Spleen (tissue), 11 donors: Measurements from ENCODE around the gene ZBP1. TPM values are rescaled to one million over a fixed set of nuclear protein-coding genes. Genes with fewer than 3 reads are reported as not detected.

Experiments
- DNase-seq: peaks from one replicate; pipeline ENCODE4 v3.0.0-alpha.2; 2020
- H3K27ac ChIP-seq, 8 donors: fragments of 200-600 bp; sonication (generic) in 7 of 8; 1 replicate in 4 of 8; 2 replicates in 4 of 8; pipeline versions ENCODE4 v1.5.0 to v1.8.0; 2016 to 2021; ENCODE audit warnings: inconsistent platforms in 4 of 8, mild to moderate bottlenecking in 4 of 8, moderate library complexity in 1 of 8
- H3K27me3 ChIP-seq, 7 donors: fragments of 200-600 bp; sonication (generic) in 6 of 7; replicated peaks in 1 of 7; 1 replicate in 4 of 7; 2 replicates in 3 of 7; pipeline versions ENCODE4 v1.5.0 to v1.8.0; 2016 to 2021; ENCODE audit warnings: inconsistent platforms in 3 of 7, mild to moderate bottlenecking in 1 of 7
- H3K36me3 ChIP-seq, 6 donors: fragments of 200-600 bp; sonication (generic) in 5 of 6; 1 replicate in 4 of 6; 2 replicates in 2 of 6; pipeline versions ENCODE4 v1.5.0 to v1.8.0; 2016 to 2021; ENCODE audit warnings: inconsistent platforms in 2 of 6
- H3K4me1 ChIP-seq, 6 donors: fragments of 200-600 bp; sonication (generic) in 5 of 6; 1 replicate in 3 of 6; 2 replicates in 3 of 6; pipeline versions ENCODE4 v1.5.0 to v1.8.0; 2016 to 2021; ENCODE audit warnings: inconsistent platforms in 3 of 6
- H3K4me3 ChIP-seq, 8 donors: fragments of 200-600 bp; sonication (generic) in 7 of 8; 1 replicate in 4 of 8; 2 replicates in 4 of 8; pipeline versions ENCODE4 v1.5.0 to v1.8.0; 2016 to 2021; ENCODE audit warnings: inconsistent platforms in 4 of 8, mild to moderate bottlenecking in 4 of 8, moderate library complexity in 2 of 8
- H3K9me3 ChIP-seq, 8 donors: fragments of 200-600 bp; sonication (generic) in 7 of 8; 1 replicate in 4 of 8; 2 replicates in 4 of 8; pipeline versions ENCODE4 v1.5.0 to v1.8.0; 2016 to 2021; ENCODE audit warnings: inconsistent platforms in 4 of 8
- POLR2A ChIP-seq, 3 donors: fragments of 450-650 bp; IDR thresholded peaks; one replicate each; pipeline ENCODE4 v1.5.1; 2017; ENCODE audit warnings: antibody characterized with exemption in 3 of 3, mild to moderate bottlenecking in 1 of 3
- POLR2AphosphoS5 ChIP-seq, 3 donors: sonication (generic); formaldehyde crosslinking; IDR thresholded peaks; one replicate each; pipeline ENCODE4 v1.5.1; 2017; ENCODE audit warnings: antibody characterized with exemption in 3 of 3
- WGBS, 5 donors: extraction: QIAGEN DNeasy Blood & Tissue Kit in 3 of 5; methylation state at CpG; one replicate each; pipeline versions ENCODE4 v1.1.5 to v1.1.7; 2013 to 2018; 5-methylcytosine and 5-hydroxymethylcytosine counted together
- intact Hi-C: fragments of 100-400 bp; cut with DNase I; formaldehyde crosslinking; loops from one replicate; pipeline ENCODE4 v1.15.0; 2023; ENCODE audit warnings: low total_unique reads
- polyA plus RNA-seq, 3 donors: library from polyadenylated mRNA; stranded (reverse); fragments of 200-250 nt; gene quantifications; one replicate each; pipeline ENCODE4 v1.2.1, GENCODE V29; 2013
- total RNA-seq, 7 donors: library from RNA; depleted of rRNA in 3 of 7; stranded (reverse); fragments of >200 nt in 3 of 7; fragmentation: NEBNext Ultra II Directional in 4 of 7; extraction: Animal tissue kit (Norgen Biotek cat#: 25700) in 4 of 7; gene quantifications; one replicate each; pipeline versions ENCODE4 v1.1.0 to v1.2.1, GENCODE V29; 2016 to 2021
- TF ChIP-seq, protein P1 (sequence below), 11 experiments: fragments of 200-600 bp in 7 of 11; fragments of 450-650 bp in 4 of 11; sonication (generic) in 4 of 11; IDR thresholded peaks in 8 of 11; conservative IDR thresholded peaks in 3 of 11; 1 replicate in 7 of 11; 2 replicates in 4 of 11; pipeline versions ENCODE4 v1.4.0 to v1.8.0; 2016 to 2021; ENCODE audit warnings: antibody characterized with exemption in 11 of 11, inconsistent platforms in 4 of 11, mild to moderate bottlenecking in 1 of 11
- donor health status: healthy with polysubstance abuse.
- donor health status: DM: no; HTN: no; CAD: no; lungs with moderate emphysema.
- donor health status: DM: no; HTN: no; CAD: no.
- donor health status: Bipolar disorder and iron deficiency.
- donor health status: healthy.
- donor health status: DM: no; HTN: no; CAD: no.
- donor health status: DM: yes; HTN: yes; CAD: no.

ZBP1 gene
- total and polyA plus RNA-seq, 10 donors: 8.6 to 28.4 (median 16.6) TPM

DNA sequence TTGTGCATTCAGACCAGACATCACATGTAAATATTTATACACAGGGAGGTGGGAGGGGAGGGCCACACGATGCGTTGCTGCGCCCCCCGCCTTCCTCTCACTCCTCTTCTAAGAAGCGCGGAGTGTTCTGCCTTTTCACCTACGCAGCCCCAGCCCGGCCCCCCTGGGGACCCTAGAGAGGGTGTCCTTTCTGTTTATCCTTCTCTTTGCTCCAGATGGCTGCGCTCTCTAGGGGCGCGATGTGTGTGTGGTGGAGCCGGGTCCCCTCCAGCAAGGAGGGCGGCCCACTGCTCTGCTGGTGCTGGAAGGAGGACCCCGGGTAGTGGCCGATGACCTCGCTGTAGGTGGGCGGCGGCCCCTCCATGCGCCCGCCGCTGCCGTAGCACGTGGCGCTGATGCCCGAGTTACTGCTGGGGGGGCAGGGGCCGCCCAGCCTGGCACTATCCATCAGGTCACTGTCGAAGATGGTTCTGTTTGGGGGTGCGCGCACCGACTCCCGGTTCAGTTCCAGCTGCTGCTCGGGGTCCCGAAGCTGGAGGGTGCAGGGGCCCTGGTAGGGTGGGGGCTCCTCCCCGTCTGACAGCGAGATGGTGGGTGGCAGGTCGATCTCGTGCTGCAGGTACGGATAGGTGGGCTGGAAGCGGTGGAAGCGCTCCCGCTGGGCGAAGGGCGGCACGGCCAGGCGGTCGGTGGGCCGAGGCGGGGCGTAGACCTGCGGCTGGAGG, 31.8 kb upstream of the ZBP1 start:
- Histone ChIP-seq H3K9me3 (no peaks in the 10 kb centered on the region), H3K27ac (no peak overlapping the region), H3K27me3 (no peaks in the 10 kb centered on the region), H3K4me3 (no peak overlapping the region), H3K36me3 (peaks cover 0 to 52% (median 21%) of the 10 kb centered on the region in 6 donors), H3K4me1 (peaks cover 0 to 18% (median 6%) of the 10 kb centered on the region in 6 donors)
- peak; percentile 72 for DNase-seq
- intact Hi-C loops: loop anchor here (5.0 to 10.0 kb wide), 3 partner anchors 47 to 525 kb away; no protein-coding TSS in a partner anchor
- 94 to 97% (median 95%) methylated on average over 35 to 50 of the region's 50 CpGs for WGBS, 5 donors
- no peak for TF ChIP-seq POLR2AphosphoS5 (IDR thresholded peaks at IDR 0.05)

DNA sequence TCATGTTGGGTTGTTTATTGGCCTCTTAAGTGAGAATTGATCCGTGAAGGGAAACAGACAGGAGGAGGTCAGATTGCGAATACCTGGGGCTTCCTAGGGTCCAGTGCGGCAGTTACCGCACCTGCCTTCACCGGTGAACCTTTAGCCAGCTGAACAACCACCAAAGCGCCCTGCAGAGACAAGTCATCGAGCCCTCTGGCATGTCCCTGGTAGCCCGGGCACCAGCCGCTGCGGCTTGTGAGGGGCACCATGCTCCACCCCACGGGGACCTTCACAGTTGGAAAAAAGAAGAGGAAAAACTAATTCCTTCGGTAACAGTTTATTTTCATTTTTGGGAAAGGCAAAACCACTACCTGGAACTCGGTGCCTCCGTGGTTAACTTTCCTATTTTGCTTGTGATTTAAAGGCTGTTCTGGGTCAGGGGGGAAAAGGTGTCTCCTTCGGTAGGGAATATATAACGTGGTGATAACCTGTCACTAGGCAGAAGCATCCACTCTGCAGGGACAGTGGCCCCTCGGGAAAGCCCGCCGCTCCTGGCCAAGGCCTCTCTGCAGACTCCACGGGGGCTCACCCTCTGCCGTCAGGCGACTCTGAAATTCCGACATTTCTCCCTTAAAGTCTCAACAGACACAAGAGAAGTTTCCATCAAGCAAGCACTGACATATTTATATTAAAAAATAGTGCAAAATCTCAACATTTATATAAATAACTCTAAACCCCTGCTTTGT, 30.7 kb upstream of the ZBP1 start:
- intact Hi-C loops: loop anchor here (5.0 to 10.0 kb wide), 3 partner anchors 46 to 526 kb away; no protein-coding TSS in a partner anchor
- peak; percentile 61 for DNase-seq
- H3K9me3 ChIP-seq: peaks cover 0 to 5% (median 0%) of the 10 kb centered on the region in 8 donors
- no peak overlapping the region for H3K27ac ChIP-seq
- TF ChIP-seq, protein P1, sequence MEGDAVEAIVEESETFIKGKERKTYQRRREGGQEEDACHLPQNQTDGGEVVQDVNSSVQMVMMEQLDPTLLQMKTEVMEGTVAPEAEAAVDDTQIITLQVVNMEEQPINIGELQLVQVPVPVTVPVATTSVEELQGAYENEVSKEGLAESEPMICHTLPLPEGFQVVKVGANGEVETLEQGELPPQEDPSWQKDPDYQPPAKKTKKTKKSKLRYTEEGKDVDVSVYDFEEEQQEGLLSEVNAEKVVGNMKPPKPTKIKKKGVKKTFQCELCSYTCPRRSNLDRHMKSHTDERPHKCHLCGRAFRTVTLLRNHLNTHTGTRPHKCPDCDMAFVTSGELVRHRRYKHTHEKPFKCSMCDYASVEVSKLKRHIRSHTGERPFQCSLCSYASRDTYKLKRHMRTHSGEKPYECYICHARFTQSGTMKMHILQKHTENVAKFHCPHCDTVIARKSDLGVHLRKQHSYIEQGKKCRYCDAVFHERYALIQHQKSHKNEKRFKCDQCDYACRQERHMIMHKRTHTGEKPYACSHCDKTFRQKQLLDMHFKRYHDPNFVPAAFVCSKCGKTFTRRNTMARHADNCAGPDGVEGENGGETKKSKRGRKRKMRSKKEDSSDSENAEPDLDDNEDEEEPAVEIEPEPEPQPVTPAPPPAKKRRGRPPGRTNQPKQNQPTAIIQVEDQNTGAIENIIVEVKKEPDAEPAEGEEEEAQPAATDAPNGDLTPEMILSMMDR (IDR thresholded peaks at IDR 0.05 in 8 of 11, conservative IDR thresholded peaks at IDR 0.05 in 3 of 11): no peak
- TF ChIP-seq POLR2AphosphoS5 (IDR thresholded peaks at IDR 0.05): no peak
- TF ChIP-seq POLR2A (IDR thresholded peaks at IDR 0.05): no peak
- peaks cover 0 to 15% (median 6%) of the 10 kb centered on the region in 6 donors for H3K4me1 ChIP-seq
- no peaks in the 10 kb centered on the region for H3K27me3 ChIP-seq
- H3K36me3 ChIP-seq: peaks cover 0 to 41% (median 17%) of the 10 kb centered on the region in 6 donors
- no peak overlapping the region for H3K4me3 ChIP-seq
- WGBS, 5 donors: 87 to 93% (median 92%) methylated on average over 23 of the region's 23 CpGs

GRCh38 chr20:57650266-57650665, 30.0 kb upstream of the ZBP1 start:
- DNase-seq: peak; percentile 54
- intact Hi-C loops: loop anchor here (5.0 to 10.0 kb wide), 3 partner anchors 45 to 527 kb away; no protein-coding TSS in a partner anchor
- Histone ChIP-seq H3K27ac (no peak overlapping the region), H3K36me3 (peaks cover 0 to 36% (median 17%) of the 10 kb centered on the region in 6 donors), H3K27me3 (no peaks in the 10 kb centered on the region), H3K4me3 (no peak overlapping the region), H3K9me3 (peaks cover 0 to 10% (median 2%) of the 10 kb centered on the region in 8 donors), H3K4me1 (peaks cover 0 to 15% (median 6%) of the 10 kb centered on the region in 6 donors)
- 67 to 69% (median 68%) methylated on average over 9 of the region's 9 CpGs for WGBS, 5 donors
- TF ChIP-seq, protein P1 (IDR thresholded peaks at IDR 0.05 in 8 of 11, conservative IDR thresholded peaks at IDR 0.05 in 3 of 11): no peak
- TF ChIP-seq POLR2A (IDR thresholded peaks at IDR 0.05) (no peak), POLR2AphosphoS5 (IDR thresholded peaks at IDR 0.05) (no peak)

DNA sequence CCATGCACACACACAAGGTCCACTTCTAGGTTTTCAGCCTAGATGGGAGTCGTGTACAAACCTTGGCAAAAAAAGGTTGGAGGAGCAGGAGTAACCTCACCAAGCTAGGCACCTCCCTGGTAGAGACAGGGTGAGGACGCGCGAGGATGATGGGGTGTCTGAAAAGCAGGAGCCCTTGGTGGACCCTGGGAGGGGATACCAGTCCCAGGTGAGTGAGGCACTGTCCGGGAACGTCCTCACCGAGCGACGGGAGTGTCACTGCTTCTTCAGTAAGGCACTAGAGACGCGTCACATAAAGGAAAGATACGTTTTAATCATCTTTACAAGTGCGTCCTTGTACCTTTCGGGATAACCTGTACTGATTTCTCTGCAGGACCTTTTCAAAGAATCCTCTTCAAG, 29.4 kb upstream of the ZBP1 start:
- 92 to 96% (median 95%) methylated on average over 14 of the region's 14 CpGs for WGBS, 5 donors
- H3K9me3 ChIP-seq: peaks cover 0 to 16% (median 8%) of the 10 kb centered on the region in 8 donors
- no peak overlapping the region for H3K27ac ChIP-seq
- H3K36me3 ChIP-seq: peaks cover 0 to 36% (median 17%) of the 10 kb centered on the region in 6 donors
- intact Hi-C loops: loop anchor here (5.0 to 10.0 kb wide), 3 partner anchors 45 to 528 kb away; no protein-coding TSS in a partner anchor
- peaks cover 0 to 10% (median 6%) of the 10 kb centered on the region in 6 donors for H3K4me1 ChIP-seq
- H3K27me3 ChIP-seq: no peaks in the 10 kb centered on the region
- peak; percentile 59 for DNase-seq
- TF ChIP-seq POLR2AphosphoS5 (IDR thresholded peaks at IDR 0.05): no peak
- TF ChIP-seq, protein P1 (IDR thresholded peaks at IDR 0.05 in 8 of 11, conservative IDR thresholded peaks at IDR 0.05 in 3 of 11): no peak
- no peak for TF ChIP-seq POLR2A (IDR thresholded peaks at IDR 0.05)
- no peak overlapping the region for H3K4me3 ChIP-seq
